ENCODE data around the gene PMP22.
"Not testable (repeated sequence)": the region's sequence is repeated elsewhere in the genome, so short reads cannot be mapped to it uniquely, and the experiment has no call there.

Gene PMP22

DNA sequence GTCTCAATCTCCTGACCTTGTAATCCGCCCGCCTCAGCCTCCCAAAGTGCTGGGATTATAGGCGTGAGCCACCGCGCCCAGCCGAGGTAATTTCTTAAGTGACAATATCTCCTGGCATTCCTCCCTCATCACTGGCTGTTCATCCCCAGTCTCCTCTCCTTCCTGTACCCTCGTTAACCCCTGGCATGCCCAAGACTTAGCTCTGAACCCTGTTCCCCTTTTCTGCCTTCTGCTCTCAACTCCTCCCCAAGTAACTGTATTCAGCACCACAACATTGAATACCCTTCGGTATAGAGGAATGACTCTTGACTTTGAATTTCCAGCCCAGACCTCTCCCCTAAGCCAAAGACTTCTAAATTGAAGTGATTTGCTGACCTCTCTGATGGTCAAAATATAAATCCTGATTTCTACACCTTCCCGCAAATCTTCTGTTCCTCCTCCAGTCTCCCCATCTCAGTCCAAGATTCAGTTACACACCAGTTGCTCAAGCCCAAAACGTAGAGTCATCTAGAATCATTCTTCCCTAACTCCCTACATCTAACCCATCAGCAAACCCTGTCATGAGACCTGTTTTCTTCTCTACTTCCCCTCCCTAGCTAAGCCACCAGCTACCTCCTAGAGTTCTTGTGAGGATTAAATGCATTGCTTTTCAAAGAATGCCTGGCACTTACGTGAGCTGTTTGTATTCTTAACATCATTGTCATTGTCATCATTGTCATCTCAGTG, 14.8 kb downstream of the PMP22 start:
- DNase-seq: no peak

DNA sequence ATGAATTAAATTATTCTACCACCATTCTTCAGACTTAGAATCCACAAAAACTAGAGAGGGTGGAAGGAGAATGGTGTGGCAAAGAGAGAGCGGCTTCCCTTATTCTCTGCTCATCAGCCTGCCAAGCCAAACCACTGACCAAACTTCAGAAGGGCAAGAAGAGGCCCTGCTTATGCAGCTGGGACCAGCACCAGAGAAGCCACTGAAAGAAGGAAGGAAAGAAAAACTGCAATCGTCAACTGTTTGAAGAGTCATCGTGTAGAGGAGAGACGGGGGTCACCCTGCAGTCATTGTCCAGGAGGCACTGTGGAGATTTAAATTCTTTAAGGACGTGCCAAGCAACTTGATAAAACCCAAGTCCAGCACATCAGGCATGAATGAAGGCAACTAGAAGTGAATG, 15.6 kb downstream of the PMP22 start:
- DNase-seq: no peak

DNA sequence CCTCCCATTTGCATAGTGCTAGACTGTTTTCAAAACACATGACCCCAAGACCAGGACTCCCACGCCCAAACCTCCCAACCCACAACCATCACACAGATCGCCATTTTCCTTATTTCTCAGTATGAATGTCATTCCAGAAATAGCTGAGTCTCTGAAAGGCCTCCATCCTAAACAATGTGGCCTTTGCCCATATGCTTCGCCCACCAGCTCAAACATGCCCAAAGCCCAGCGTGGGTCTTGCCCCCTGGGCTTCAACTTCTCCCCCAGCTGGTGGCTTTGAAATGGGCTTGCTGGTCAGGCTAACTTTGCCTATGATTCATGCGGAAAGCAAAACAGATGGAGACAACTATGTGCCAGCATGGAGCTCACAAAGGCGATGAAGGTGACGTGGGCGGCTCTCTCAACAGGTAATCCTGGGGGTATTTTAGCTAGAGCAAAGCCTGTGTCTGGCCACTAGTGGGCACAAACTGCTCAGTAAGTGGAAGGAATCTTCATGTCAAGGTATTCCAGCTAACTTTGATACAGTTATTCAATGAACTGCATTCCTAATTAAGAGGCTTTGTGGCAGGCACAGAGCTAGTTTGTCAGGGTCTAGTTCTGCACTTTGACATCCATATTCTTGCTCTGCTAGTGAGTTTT, 17.1 kb downstream of the PMP22 start:
- no peak for DNase-seq

DNA sequence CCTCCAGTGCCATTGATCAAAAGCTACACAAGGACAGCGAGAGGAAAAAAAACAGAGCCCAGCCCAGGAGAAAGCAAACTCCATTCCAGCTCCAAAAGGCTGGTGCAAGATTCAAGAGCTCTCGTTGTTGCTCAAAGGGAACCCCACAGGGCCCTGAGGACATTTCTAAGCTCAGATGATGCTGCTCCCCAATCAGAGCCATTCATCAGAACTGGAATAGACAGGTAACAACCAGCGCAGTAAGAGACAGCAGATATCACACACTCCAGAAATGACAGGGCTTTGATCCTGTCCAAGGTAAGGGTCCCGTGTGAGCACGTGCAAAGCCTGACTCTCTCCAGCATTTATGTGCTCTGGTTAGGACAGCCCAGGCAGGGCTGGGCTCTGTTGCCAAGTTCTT, 20.1 kb downstream of the PMP22 start:
- no peak for DNase-seq

DNA sequence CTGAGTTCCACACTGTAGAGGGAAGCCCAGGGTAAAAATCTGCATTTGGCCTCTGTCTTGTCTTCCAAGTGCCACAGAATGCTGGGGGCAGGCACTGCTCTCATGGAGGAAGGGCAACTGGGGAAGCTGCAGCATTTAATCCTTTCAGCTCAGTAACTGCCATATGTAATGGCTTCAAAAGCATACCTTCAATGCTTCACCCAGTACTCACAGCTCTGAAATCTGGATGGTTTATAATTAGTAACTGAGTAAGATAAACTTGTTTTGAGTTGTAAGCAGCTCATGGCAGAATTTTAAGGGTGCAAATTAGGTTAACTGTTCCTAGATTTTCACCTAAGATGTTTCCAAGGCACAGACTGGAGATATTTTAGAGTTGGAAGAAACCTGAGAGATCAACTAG, 24.5 kb downstream of the PMP22 start:
- DNase-seq: no peak

DNA sequence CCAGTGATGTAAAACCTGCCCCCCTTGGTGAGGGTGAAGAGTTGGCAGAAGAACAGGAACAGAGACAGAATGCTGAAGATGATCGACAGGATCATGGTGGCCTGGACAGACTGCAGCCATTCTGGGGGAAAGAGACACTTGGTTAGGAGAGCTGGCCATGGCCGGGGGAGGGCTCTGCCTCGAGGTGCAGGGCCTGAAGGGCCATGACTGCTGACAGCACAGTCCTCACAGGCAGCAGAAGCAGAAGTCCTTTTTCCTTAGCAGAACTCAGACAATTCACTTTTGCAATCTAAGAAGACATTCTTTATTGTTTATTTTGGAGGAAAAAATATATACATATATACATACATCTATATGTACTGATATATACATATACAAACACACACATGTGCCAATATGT, 25.6 kb downstream of the PMP22 start:
- DNase-seq: no peak

DNA sequence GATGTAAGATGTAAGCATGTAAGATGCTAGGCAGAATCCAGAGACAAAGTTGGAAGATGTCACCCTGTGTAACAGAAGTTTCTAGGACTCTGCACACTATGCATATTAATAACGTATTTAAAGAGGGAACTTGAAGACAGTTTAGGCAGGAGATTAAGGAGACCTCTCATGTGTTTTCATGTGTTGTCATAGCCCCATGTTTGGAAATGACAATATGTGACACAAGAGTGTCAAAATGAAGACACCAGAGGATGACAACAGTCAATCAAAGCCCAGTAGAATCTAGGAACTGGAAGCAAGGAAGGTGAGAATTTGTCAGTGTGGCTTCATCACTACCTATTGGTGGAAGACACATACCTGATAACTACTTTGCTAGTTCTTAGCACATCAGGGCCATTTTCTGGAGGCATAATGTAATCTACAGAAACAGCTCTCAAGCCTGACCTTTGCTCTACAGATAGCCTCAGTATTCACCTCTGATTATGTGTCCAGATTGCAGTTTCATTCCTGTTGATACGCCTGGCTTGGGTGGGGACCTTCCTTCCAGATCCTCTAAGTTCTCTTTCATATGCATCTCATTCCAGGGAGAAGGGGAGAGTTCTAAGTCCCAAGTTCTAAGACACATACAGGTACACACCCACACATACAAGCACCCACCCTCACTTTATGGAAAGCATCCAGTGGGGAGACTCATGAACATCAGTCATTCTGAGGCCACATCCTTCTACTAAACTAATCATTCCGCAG, 26.3 kb downstream of the PMP22 start:
- DNase-seq: no peak

DNA sequence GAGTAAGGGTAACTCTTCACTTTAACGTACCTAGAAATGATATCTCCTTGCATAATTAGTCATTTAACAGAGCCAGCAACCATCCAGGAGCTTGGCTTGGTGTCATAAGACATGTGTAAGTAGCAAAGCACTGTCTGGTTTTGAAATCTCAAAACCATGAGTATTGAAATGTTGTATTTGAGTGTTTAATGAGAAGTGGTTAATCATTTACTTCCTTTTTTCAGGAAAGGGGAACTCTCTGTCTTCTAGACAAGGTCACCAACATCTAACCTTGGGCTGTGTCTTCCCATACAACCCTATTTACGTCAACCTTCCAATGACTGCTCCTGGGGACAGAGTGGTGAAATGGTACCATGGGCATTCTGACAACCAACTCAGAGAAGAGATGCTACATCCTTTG, 27.1 kb downstream of the PMP22 start:
- DNase-seq: peak in 1 of 2 donors; percentile 61

DNA sequence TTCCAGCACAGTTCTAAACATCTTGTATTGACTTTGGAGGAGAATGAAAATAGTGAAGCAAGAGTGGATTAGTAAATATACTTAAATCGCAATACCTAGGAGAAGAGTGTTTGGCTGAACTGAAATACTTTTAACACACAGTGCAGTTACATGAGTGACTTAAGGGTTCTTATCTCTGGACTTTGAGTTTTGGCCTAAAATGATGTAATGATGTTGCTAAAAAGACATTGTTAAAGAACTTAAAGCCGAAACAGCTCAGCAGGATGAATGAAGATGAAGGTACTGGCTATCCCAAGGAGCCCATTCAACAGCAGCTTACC, 28.1 kb downstream of the PMP22 start:
- DNase-seq: no peak

DNA sequence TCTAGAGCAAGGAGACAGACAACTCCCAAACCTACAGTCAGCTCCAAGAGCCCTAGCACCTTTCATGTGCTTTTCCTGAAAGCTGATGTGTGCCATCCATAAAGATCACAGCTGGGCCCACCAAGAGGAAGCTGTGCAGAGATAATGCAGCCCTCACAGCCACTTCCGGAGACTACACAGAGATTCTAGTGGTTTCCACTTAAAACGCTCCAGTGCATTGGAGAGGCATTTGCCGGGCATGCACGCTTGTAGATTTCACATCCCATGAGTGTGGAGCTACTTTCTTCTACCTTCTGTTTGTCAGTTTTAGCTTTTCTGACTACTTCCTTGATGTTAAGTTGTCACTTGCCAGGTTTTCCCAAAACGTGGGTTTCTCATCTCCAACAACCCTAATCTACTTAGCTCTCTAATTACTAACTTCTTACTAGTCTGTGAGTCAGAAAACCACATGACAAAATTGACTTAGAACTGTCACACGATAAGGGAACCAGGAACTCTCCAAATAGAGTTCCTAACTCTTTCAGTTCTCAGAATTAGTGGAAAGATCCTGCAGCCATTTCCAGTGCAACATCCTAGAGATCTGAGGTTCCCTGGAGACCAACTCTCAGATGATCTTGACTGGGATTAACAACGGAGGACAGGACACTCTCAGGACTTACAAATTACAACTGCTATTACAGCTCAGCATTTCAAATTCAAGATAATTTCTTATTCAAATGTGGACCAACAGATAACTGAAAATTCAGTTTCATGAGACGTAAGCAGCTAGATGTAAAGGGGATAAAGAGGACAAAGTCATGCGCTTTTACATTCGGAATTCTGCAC, 28.6 kb downstream of the PMP22 start:
- DNase-seq: peak in 1 of 2 donors; percentile 51

DNA sequence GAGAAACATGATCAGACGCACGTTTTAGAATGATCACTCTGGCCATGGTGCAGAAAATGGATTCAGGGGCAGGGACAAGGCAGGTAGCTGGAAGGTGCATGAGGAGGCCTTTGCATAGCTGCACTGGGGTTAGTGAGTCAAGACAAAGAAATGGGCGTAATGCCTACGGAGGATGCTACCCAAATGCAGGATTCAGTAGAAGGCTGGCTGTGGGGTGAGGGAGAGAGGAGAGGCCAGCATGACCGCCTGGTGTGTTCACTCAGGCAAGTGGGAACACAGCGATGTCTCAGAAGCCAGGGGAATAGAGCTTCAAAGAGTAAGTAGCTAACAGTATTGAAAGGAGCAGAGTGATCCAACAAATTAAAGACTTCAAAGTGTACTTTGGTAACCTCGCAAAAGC, 31.2 kb downstream of the PMP22 start:
- no peak for DNase-seq

DNA sequence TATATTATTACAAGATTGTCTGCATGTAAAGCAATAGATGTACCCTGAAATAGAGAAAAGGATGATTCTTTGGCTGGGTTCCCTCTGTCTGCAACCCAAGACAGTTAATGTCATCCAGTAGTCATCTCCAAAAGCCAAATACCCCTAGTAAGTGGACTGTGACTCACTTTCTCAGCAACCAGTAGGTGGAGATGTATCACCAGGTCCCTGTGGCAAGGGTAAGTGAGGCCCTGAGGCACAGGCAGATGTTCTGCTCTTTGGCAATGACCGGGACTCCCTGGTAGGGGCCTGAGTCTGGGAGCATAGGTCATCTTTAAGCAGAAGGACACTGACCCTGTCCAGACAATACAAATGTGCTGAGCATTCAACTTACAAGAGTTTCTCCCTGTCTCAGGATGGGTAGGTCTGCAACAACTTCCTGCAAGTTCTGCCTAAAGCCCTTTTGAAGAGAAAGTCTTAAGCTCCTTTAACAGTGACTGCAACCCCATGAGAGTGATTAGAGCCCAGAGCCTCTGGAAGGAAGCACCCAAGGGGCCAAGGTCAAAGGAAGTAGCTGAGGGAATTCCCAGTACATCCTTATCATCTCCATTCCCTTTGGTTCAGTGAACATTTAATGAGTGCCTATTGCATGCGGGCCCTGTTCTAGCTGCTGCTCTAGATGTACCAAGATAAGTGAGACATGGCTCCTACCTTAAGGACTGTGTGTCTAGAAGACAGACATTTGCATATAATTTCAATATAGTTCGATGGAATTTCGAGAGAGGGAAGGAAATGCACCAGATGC, 31.9 kb downstream of the PMP22 start:
- no peak for DNase-seq

DNA sequence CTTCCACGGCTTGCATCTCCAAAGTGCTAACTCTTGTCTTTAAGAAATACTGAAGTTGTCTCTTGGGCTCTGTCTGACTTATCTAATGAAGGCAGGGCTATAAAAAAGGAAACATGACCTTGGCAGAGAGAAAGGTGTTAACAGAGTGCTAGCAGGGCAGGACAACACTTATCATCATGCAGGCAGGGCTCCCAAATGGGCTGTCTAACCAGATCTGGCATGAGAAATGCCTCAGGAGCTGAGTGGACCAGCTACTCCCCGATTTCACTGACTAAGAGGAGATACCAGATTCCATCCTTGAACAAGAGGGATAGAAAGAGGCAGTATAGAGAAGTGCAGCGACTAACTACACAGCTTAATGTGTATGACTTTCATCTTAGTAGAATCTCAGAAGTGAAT, 32.6 kb downstream of the PMP22 start:
- DNase-seq: no peak

DNA sequence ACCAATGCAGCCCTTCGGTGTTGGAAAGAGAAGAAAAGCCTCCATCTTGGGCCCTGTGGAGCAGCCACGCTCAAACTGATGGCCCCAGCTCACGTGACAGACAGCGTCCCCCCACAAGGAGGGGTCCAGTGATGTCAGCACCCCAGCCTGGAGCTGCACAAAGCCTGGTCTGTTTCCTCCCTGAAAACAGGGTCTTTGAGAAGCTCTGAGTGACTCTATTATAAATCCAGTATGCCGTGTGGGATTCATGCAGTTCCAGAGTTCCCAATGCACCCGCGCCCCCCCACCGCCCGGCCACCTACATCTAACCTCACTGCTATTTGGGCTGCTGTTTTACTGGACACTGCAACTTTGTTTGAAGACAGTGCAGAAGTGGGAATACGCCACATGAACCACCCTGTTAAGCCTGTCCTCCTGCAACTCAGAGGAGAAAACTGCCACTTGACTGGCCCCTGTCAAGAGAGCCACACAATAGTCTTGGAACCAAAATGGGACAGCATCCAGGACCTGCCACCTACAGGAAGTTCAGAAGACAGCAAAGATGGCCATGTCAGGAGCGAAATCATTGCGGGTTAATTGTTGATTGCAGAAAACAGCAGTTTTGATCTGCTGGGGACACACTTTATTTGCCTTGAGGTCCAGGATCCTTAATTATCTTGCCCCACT, 33.1 kb downstream of the PMP22 start:
- DNase-seq: no peak

DNA sequence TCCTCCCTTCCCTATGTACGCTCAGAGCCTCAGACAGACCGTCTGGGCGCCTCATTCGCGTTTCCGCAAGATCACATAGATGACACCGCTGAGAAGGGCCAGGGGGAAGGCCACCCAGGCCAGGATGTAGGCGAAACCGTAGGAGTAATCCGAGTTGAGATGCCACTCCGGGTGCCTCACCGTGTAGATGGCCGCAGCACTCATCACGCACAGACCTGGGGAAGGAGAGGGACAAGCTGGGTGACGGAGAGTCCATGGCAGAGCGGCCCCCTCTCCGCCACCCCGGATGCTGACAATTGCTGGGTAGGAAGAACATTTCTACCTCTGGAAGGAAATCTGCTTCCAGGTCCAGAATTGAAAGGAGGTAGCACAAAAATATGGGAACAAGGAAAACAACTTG, 34.3 kb downstream of the PMP22 start:
- DNase-seq: no peak

DNA sequence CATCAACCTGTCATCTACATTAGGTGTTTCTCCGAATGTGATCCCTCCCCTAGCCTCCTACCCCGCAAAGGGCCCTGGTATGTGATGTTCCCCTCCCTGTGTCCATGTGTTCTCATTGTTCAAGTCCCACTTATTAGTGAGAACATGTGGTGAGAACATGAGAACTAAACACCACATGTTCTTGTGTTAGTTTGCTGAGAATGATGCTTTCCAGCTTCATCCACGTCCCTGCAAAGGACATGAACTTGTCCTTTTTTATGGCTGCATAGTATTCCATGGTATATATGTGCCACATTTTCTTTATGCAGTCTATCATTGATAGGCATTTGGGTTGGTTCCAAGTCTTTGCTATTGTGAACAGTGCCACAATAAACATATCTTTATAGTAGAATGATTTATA, 43.3 kb downstream of the PMP22 start:
- DNase-seq: not testable (repeated sequence)

DNA sequence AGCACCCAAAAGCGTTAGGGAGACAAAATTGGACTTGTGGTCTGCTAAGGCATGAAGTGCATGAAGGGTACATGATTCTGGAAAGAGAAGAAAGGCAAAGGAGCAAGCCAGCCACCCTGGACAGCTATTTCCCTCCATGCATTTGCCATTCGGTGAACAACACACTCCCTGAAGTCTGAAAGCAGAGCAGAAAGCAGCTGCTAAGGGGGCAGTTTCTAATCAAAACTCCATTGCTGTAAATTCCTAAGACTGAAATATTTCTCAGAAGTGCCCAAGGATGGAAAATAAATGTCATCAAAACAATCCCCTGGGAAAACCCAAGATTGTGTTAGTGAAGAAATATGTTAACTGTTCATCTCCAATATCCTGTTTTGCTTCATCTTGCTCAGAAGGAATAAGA, 44.3 kb downstream of the PMP22 start:
- DNase-seq: no peak

DNA sequence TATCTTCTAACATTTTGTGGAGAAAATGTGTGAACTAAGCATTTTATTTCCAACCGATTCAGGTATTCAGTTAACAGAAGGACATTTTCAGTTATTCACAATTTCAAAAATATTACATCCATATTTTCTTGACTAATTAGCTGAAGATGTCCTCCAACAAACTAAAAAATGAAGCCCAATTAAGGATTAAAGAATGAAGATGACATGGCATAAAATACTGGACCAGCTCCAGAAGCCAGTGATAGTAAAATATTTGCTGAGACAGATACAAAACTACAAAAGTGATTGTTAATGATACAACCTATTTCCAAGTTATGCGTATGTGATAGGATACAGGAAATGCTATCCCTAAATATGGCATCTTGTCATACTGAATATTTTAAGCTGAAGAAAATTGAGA, 48.6 kb downstream of the PMP22 start:
- DNase-seq: no peak

DNA sequence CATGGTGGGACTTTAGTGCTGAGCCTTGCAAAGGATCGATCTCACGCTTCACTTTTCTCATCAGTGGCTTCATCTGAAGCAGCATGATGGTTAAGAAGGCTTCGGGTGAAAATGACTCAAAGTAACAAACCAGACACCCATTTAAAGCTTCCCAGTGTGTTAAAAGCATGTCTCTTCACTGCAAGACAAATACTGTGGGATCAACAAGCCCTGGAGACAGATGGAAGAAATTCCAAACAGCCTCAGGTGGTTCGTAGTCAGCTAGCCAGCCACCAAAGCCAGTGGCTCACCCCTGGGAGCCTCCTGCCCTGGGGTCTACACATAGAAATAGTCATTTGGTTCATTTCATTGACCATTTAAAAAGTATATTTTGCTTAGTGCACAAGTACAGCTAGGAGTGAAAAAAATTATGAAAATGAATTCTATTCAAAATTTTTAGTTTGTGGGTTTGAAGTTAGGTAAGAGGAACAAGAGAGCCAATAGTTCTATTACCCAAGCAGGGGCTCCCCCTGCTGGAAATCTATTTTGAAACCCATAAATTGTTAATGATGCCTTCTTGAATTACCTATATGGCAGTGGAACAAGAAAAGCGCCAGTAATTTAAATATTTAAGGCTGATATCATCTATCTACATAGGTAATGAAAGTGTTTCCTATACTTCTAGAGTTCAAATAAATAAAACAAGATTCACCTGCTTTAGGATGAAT, 51.6 kb downstream of the PMP22 start:
- peak in 1 of 2 donors; percentile 1 for DNase-seq

DNA sequence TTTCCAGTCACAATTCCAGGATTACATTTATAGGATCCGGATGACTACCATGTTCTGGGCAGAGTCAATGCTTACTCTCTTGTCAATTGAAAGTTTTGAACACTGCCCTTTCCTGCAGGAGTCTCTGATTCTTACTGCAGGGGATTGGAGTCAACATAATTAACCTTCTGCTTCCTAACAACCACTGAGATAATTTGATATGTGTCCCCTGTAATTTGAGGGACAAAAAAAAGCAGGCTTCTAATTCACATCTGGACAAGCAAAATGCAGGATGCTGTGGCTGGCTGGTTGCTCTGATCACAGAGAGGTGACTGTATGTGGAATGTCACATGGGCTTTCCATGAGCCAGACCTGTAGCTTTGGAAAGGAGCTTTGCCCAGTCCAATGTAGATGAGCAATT, 54.9 kb downstream of the PMP22 start:
- no peak for DNase-seq

DNA sequence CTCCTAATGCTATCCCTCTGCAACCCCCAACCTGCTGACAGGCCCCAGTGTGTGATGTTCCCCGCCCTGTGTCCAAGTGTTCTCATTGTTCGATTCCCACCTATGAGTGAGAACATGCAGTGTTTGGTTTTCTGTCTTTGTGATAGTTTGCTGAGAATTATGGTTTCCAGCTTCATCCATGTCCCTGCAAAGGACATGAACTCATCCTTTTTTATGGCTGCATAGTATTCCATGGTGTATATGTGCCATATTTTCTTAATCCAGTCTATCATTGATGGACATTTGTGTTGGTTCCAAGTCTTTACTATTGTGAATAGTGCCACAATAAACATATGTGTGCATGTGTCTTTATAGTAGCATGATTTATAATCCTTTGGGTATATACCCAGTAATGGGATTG, 62.1 kb downstream of the PMP22 start:
- not testable (repeated sequence) for DNase-seq

All from bone marrow (tissue), 2 donors.